Progenitor cell of endocrine pancreas (in vitro differentiated cells): Measurements from ENCODE around the gene TOR3A. TPM values are rescaled to one million over a fixed set of nuclear protein-coding genes. Genes with fewer than 3 reads are reported as not detected.
"Not testable (repeated sequence)": the region's sequence is repeated elsewhere in the genome, so short reads cannot be mapped to it uniquely, and the experiment has no call there.

Experiments used
- DNase-seq: peaks from one replicate; pipeline ENCODE4 v3.0.0; 2021; ENCODE audit warnings: low spot score; ENCODE audit not compliant: unreplicated experiment
- H3K27ac Mint-ChIP-seq: 2 replicates; pipeline ENCODE4 v1.8.0; 2021; ENCODE audit warnings: mild to moderate bottlenecking, moderate library complexity, mixed read lengths
- H3K27me3 Mint-ChIP-seq: 2 replicates; pipeline ENCODE4 v1.8.0; 2021; ENCODE audit warnings: mixed read lengths
- H3K36me3 Mint-ChIP-seq: 2 replicates; pipeline ENCODE4 v1.8.0; 2022; ENCODE audit warnings: mixed read lengths; ENCODE audit not compliant: insufficient read depth
- H3K4me1 Mint-ChIP-seq: 2 replicates; pipeline ENCODE4 v1.8.0; 2021; ENCODE audit warnings: low read depth, mixed read lengths
- H3K4me3 Mint-ChIP-seq: 2 replicates; pipeline ENCODE4 v1.8.0; 2021; ENCODE audit warnings: low read depth, mild to moderate bottlenecking, moderate library complexity, mixed read lengths
- H3K9me3 Mint-ChIP-seq: 2 replicates; pipeline ENCODE4 v1.8.0; 2021; ENCODE audit warnings: low read depth, mixed read lengths
- CTCF ChIP-seq: fragments of 200-600 bp; sonication (generic); IDR thresholded peaks from one replicate; pipeline ENCODE4 v1.5.0; 2021; ENCODE audit warnings: antibody characterized with exemption, mild to moderate bottlenecking; ENCODE audit not compliant: unreplicated experiment
- total RNA-seq: library from RNA; stranded (reverse); gene quantifications from 2 replicates; pipeline ENCODE4 v1.2.1, GENCODE V29; 2021

Gene TOR3A
- total RNA-seq, 1 donor from 2014 or later: 27.4 TPM

- H3K36me3 Mint-ChIP-seq: peaks cover 8% of the 10 kb centered on the region
- no peak overlapping the region for H3K4me3 Mint-ChIP-seq
- no peaks in the 10 kb centered on the region for H3K27me3 Mint-ChIP-seq
- no peak for TF ChIP-seq CTCF
- DNase-seq: no peak
- peaks cover 4% of the 10 kb centered on the region for H3K4me1 Mint-ChIP-seq
- H3K27ac Mint-ChIP-seq: no peak overlapping the region
- H3K9me3 Mint-ChIP-seq: no peaks in the 10 kb centered on the region
These were observed 43.0 kb downstream of the TOR3A start for GRCh38 chr1:179124873-179125272.

- no peaks in the 10 kb centered on the region for H3K27me3 Mint-ChIP-seq
- DNase-seq: no peak
- TF ChIP-seq CTCF: no peak
- peaks cover 11% of the 10 kb centered on the region for H3K4me1 Mint-ChIP-seq
- H3K36me3 Mint-ChIP-seq: peaks cover 10% of the 10 kb centered on the region
- H3K4me3 Mint-ChIP-seq: no peak overlapping the region
- peak overlapping the region; percentile 74 for H3K27ac Mint-ChIP-seq
- H3K9me3 Mint-ChIP-seq: no peaks in the 10 kb centered on the region
These were observed 44.6 kb downstream of the TOR3A start for GRCh38 chr1:179126338-179127060.

- H3K36me3 Mint-ChIP-seq: peaks cover 9% of the 10 kb centered on the region
- no peak overlapping the region for H3K27ac Mint-ChIP-seq
- H3K27me3 Mint-ChIP-seq: no peaks in the 10 kb centered on the region
- peaks cover 11% of the 10 kb centered on the region for H3K4me1 Mint-ChIP-seq
- no peak for TF ChIP-seq CTCF
- H3K4me3 Mint-ChIP-seq: no peak overlapping the region
- no peaks in the 10 kb centered on the region for H3K9me3 Mint-ChIP-seq
- DNase-seq: no peak
These were observed 45.5 kb downstream of the TOR3A start for GRCh38 chr1:179127163-179127895.

GRCh38 chr1:179128520-179128919, 46.6 kb downstream of the TOR3A start:
- no peak for DNase-seq
- peaks cover 9% of the 10 kb centered on the region for H3K36me3 Mint-ChIP-seq
- peak overlapping the region; percentile 59 for H3K27ac Mint-ChIP-seq
- H3K9me3 Mint-ChIP-seq: no peaks in the 10 kb centered on the region
- no peak for TF ChIP-seq CTCF
- H3K4me3 Mint-ChIP-seq: no peak overlapping the region
- H3K4me1 Mint-ChIP-seq: peaks cover 11% of the 10 kb centered on the region
- H3K27me3 Mint-ChIP-seq: no peaks in the 10 kb centered on the region

- Mint-ChIP-seq H3K36me3 (peaks cover 6% of the 10 kb centered on the region), H3K4me3 (no peak overlapping the region), H3K4me1 (peaks cover 11% of the 10 kb centered on the region), H3K27me3 (no peaks in the 10 kb centered on the region), H3K9me3 (no peaks in the 10 kb centered on the region), H3K27ac (peak overlapping the region; percentile 20)
- DNase-seq: no peak
- no peak for TF ChIP-seq CTCF
These were observed 48.0 kb downstream of the TOR3A start for GRCh38 chr1:179129702-179130473.

GRCh38 chr1:179135168-179135567, 53.3 kb downstream of the TOR3A start:
- Mint-ChIP-seq H3K36me3 (peaks cover 20% of the 10 kb centered on the region), H3K9me3 (peaks cover 11% of the 10 kb centered on the region)
- H3K27me3 Mint-ChIP-seq, H3K4me3 Mint-ChIP-seq, DNase-seq, H3K4me1 Mint-ChIP-seq, H3K27ac Mint-ChIP-seq: not testable (repeated sequence)

- H3K27me3 Mint-ChIP-seq, H3K4me3 Mint-ChIP-seq, H3K4me1 Mint-ChIP-seq, H3K27ac Mint-ChIP-seq, DNase-seq: not testable (repeated sequence)
- Mint-ChIP-seq H3K36me3 (peaks cover 19% of the 10 kb centered on the region), H3K9me3 (peaks cover 14% of the 10 kb centered on the region)
These were observed 53.8 kb downstream of the TOR3A start for GRCh38 chr1:179135707-179136106.
